Stimulated activated CD8-positive, alpha-beta memory T cell treated with anti-CD3 and anti-CD28 coated beads, Interleukin-12 subunit alpha, Interleukin-12 subunit beta, amount 100 ng/mL, for 4 hours (primary cell): ENCODE results near the gene NSUN6.
"Not testable (repeated sequence)": the region's sequence is repeated elsewhere in the genome, so short reads cannot be mapped to it uniquely, and the experiment has no call there.

ENCODE experiments used
- DNase-seq: peaks from one replicate; pipeline ENCODE4 v3.0.0-alpha.2; 2020; ENCODE audit warnings: low read depth

NSUN6 gene

GRCh38 chr10:18608596-18608995, 42.8 kb downstream of the NSUN6 start:
- DNase-seq, result no peak

DNA sequence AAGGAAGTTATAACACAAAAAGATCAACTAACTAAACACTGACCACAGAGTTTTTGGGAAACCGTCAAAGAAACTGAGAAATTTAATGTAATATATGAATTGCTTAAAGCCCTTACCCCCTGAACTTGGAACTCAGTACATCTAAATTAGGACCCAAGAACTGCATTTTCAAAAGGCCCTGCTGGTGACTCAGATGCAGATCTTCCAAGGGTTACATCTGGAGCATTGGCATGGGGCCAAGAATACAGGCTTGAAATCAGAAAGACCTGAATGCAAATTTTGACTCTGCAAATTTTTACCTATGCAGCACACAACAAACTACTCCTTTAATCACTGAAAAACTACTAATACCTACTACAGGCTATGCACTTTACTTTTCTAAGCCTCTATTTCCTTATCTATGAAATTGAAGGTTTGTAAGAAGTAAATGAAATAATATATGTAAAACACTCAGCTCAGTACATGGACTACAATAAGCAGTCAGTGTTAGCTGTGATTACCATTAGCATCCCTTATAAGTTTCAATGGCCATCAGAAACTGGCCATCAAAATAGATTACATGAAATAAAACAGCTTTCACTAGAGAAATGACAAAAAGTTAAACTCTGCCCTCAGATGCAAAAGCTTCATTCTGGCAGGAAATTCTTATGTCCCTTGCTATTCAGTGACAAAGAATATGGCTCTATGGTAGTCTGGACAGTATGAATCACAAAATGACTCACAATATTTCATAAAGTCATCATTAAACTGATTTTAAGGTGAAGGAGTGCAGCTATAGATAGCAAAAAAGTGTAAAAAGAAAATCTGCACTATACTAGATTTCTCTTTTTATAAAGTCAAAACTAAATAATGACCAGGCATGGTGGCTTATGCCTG, 43.6 kb downstream of the NSUN6 start:
- no peak for DNase-seq

DNA sequence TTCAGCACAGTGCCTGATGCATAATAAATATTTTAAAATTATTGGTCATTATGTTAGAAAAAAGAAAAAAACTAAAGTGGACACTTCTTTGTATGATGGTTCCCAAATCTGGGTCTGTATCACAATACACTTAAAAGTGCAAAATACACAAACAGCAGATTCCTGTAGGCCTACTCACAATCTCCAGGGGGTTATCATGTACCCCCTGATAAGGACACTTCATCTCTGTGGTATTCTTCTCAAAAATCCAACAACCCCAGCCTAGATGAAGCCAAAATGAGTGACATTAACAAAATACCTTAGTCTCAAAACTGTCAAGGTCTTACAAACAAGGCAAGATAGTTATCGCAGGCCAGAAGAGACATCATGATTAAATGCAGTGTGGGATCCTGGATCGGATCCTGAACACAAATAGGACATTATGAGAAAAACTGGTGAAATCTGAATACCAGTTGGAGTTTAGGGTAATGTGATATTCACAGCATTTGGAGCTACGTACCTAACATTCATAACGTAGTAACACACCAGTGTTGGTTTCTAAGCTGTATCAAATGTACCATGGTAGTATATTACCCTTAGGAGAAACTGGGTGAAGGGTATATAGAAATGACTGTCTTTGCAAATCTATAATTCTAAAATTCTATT, 45.2 kb downstream of the NSUN6 start:
- no peak for DNase-seq

GRCh38 chr10:18601321-18601720, 50.1 kb downstream of the NSUN6 start:
- no peak for DNase-seq

DNA sequence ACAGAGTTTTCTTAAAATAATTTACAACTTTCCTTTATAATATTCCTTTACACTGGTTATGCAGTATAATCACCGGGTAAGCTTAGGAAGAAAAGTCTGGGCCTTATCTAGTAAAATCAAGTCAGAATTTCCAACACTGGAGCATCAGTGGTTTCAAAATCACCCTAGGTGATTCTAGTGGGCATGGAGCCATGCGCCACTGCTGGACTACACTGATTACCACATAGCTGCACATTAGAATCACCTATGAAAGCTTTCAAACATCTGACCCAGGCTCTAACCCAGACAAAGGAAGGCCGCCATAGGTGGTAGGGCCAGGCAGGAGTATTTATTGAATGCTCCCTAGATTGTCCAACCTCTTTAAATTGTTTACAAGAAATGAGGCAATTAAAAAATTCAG, 52.0 kb downstream of the NSUN6 start:
- DNase-seq, result no peak

- no peak for DNase-seq
Measured at GRCh38 chr10:18594574-18595156, 56.7 kb downstream of the NSUN6 start.

DNA sequence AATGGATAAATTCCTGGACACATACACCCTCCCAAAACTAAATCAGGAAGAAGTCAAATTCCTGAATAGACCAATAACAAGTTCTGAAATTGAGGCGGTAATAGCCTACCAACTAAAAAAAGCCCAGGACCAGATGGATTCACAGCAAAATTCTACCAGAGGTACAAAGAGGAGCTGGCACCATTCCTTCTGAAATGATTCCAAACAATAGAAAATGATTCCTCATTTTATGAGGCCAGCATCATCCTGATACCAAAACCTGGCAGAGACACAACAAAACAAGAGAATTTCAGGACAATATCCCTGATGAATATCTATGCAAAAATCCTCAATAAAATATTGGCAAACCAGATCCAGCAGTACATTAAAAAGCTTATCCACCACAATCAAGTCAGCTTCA, 60.2 kb downstream of the NSUN6 start:
- DNase-seq, result not testable (repeated sequence)

GRCh38 chr10:18586637-18587036, 64.8 kb downstream of the NSUN6 start:
- not testable (repeated sequence) for DNase-seq

GRCh38 chr10:18583575-18584270, 67.7 kb downstream of the NSUN6 start:
- no peak for DNase-seq

DNA sequence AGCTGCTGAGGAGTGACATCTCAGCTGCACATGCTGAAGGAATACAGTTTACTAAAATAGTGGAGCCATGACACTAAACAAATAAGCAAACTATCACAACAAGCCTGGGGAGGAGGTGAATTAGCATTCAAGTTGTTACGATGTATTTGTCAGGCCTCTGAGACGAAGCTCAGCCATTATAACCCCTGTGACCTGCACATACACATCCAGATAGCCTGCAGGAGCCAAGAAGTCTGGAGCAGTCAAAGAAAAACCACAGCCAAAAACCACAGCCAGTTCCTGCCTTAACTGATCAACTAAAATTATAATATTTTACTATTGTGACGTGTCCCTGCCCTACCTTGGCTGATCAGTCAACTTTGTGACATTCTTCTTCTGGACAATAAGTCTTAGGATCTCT, 68.6 kb downstream of the NSUN6 start:
- no peak for DNase-seq

GRCh38 chr10:18577823-18578685, 73.3 kb downstream of the NSUN6 start:
- DNase-seq, result no peak

DNA sequence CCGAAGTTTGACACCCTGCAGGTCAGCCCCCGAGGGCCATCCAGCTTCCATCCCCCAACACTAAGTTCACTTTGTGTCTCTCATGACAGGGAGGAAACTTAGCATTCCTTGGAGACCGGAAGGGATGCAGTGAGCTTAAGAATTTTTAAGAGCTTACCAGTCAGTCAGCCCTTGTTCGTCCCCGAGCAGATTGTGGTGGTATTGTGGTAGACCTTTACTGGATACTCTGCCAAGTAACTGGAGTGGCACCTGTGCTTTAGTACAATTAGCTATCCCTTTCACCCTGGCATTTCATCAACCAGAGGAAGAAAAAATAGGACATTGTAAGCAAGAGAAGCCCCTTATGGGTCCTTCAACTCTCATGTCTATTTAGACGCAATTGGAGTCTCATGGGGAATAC, 74.8 kb downstream of the NSUN6 start:
- DNase-seq, result no peak

DNA sequence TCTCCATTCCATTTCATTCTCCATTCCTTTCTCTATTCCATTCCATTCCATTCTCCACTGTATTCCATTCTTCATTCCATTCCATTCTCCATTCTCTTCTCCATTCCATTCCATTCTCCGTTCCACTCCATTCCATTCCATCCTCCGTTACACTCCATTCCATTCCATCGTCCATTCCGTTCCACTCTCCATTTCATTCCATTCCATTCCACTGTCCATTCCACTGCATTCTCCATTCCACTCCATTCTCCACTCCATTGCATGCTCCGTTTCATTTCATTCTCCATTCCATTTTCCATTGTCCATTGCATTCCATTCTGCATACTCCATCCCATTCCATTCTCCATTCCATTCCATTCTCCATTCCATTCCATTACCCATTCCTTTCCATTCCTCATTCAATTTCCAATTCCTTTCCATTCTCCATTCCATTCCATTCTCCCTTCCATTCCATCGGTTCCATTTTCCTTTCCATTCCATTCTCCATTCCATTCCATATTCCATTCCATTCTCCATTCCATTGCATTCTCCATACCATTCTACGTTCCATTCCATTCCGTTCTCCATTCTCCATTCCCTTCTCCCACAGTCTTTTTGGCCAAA, 78.3 kb downstream of the NSUN6 start:
- DNase-seq, result no peak

- DNase-seq, result no peak
Measured at GRCh38 chr10:18571780-18572179, 79.6 kb downstream of the NSUN6 start.

- no peak for DNase-seq
Measured at GRCh38 chr10:18571076-18571475, 80.3 kb downstream of the NSUN6 start.

- not testable (repeated sequence) for DNase-seq
Measured at GRCh38 chr10:18570386-18570785, 81.0 kb downstream of the NSUN6 start.

DNA sequence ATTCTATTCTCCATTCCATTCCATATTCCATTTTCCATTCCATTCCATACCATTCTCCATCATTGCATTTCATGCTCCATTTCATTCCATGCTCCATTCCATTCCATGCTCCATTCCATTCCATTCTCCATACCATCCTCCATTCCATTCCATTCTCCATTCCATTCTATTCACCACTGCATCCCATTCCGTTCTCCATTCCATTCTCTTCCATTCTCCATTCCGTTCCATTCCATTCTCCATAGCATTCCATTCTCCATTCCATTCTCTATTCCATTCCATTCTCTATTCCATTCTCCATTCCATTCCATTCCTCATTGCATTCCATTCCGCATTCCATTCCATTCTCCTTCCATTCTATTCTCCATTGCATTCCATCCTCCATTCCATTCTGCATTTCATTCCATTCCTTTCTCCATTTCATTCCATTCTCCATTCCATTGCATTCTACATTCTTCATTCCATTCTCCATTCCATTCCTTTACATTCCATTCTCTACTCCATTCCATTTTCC, 84.0 kb downstream of the NSUN6 start:
- DNase-seq, result no peak

DNA sequence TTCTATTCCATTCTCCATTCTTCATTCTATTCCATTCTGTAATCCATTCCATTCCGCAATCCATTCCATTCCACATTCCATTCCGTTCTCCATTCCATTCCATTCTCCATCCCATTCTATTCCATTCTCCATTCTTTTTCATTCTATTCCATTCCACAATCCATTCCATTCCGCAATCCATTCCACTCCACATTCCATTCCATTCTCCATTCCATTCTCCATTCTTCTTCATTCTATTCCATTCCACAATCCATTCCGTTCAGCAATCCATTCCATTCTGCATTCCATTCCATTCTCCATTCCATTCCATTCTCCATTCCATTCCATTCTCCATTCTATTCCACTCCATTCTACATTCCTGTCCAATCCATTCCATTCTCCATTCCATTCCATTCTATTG, 85.2 kb downstream of the NSUN6 start:
- no peak for DNase-seq

DNA sequence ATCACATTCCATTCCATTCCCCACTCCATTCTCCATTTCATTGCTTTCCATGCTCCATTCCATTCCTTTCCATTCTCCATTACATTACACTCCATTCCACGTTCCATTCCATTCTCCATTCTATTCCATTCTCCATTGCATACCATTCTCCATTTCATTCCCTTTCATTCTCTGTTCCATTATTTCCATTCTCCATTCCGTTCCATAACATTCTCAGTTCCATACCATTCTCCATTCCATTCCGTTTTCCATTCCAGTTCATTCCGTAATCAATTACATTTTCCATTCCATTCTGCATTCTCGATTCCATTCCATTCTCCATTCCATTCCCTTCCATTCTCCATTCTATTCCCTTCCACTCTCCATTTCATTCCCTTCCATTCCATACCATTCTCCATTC, 86.4 kb downstream of the NSUN6 start:
- DNase-seq, result no peak

- DNase-seq, result no peak
Measured at GRCh38 chr10:18563003-18563726, 88.2 kb downstream of the NSUN6 start.
